Measurements from ENCODE around the gene BBS2.

DNA sequence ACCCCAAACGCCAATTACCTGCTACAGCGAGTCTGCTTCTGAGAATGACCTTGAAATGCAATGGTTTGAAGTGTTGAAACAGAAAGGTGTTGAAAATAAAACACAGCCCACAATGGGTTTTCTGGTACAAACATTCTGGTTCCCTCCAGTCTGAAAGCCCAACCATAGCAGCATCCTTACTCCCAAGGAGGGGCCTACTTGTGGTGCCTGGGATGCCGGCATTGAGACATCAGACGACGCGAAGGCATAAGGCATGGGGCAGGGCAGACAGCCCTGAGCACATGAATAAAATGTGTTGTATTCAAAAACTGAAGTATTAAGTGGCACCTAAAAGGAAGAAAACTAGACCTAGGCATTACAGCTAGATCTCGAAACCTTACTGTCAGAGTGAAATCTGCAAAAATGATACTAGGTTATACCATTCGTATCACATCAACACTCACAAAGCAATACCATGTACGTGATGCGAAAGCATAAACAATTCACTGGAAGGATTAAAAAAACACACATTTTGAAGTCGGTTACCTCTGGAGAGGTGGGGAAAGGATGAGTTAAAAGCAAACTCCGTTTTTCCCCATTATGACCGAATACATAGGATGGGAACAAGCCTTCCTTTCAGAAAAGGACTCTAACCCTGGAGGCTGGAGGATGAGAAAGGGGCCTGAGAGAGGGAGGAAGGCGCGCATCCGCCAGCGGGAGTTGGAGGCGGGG, 69.4 kb downstream of the BBS2 start:
- TF ChIP-seq EZH2 (IDR thresholded peaks at IDR 0.05) (no peak), EZH2phosphoT487 (IDR thresholded peaks at IDR 0.05) (no peak)
- TF ChIP-seq, protein P1, sequence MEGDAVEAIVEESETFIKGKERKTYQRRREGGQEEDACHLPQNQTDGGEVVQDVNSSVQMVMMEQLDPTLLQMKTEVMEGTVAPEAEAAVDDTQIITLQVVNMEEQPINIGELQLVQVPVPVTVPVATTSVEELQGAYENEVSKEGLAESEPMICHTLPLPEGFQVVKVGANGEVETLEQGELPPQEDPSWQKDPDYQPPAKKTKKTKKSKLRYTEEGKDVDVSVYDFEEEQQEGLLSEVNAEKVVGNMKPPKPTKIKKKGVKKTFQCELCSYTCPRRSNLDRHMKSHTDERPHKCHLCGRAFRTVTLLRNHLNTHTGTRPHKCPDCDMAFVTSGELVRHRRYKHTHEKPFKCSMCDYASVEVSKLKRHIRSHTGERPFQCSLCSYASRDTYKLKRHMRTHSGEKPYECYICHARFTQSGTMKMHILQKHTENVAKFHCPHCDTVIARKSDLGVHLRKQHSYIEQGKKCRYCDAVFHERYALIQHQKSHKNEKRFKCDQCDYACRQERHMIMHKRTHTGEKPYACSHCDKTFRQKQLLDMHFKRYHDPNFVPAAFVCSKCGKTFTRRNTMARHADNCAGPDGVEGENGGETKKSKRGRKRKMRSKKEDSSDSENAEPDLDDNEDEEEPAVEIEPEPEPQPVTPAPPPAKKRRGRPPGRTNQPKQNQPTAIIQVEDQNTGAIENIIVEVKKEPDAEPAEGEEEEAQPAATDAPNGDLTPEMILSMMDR (IDR thresholded peaks at IDR 0.05): no peak

All from neural progenitor cell (in vitro differentiated cells).